RWPE2 (cell line): ENCODE data around the gene KATNB1.

Experiments
- ATAC-seq: fragments of 200-7000 bp; cut with Tn5 transposase; 3 replicates; pipeline ENCODE4 v1.9.1; 2021; ENCODE audit warnings: low read depth
- DNase-seq: peaks from one replicate; pipeline ENCODE4 v3.0.0-alpha.2; 2020; ENCODE audit warnings: low spot score
- H3K27ac ChIP-seq: fragments of 450-650 bp; 2 replicates; pipeline ENCODE4 v1.5.1; 2017; ENCODE audit warnings: mild to moderate bottlenecking; ENCODE audit not compliant: poor library complexity, severe bottlenecking
- H3K27me3 ChIP-seq: fragments of 250-450 bp; sonication (Bioruptor Pico); 2 replicates; pipeline ENCODE4 v1.5.1; 2021; ENCODE audit warnings: mild to moderate bottlenecking, moderate library complexity; ENCODE audit not compliant: insufficient read depth, poor library complexity, severe bottlenecking
- H3K36me3 ChIP-seq: fragments of 250-450 bp; sonication (Bioruptor Pico); 2 replicates; pipeline ENCODE4 v1.5.1; 2020; ENCODE audit warnings: low read depth, mild to moderate bottlenecking, moderate library complexity
- H3K4me1 ChIP-seq: fragments of 250-450 bp; sonication (Bioruptor Pico); 2 replicates; pipeline ENCODE4 v1.5.1; 2021; ENCODE audit warnings: mild to moderate bottlenecking, moderate library complexity; ENCODE audit not compliant: insufficient read depth, poor library complexity, severe bottlenecking
- H3K4me3 ChIP-seq: fragments of 250-450 bp; sonication (Bioruptor Pico); 2 replicates; pipeline ENCODE4 v1.5.1; 2021; ENCODE audit warnings: mild to moderate bottlenecking, moderate library complexity; ENCODE audit not compliant: severe bottlenecking
- H3K9me3 ChIP-seq: fragments of 250-450 bp; sonication (Bioruptor Pico); 2 replicates; pipeline ENCODE4 v1.5.1; 2021; ENCODE audit warnings: mild to moderate bottlenecking, moderate library complexity; ENCODE audit not compliant: severe bottlenecking
- TF ChIP-seq, protein P1 (sequence below): fragments of 450-650 bp; IDR thresholded peaks from one replicate; pipeline ENCODE4 v1.5.1; 2017; ENCODE audit warnings: mild to moderate bottlenecking, moderate library complexity; ENCODE audit not compliant: poor library complexity, severe bottlenecking

Gene KATNB1

DNA sequence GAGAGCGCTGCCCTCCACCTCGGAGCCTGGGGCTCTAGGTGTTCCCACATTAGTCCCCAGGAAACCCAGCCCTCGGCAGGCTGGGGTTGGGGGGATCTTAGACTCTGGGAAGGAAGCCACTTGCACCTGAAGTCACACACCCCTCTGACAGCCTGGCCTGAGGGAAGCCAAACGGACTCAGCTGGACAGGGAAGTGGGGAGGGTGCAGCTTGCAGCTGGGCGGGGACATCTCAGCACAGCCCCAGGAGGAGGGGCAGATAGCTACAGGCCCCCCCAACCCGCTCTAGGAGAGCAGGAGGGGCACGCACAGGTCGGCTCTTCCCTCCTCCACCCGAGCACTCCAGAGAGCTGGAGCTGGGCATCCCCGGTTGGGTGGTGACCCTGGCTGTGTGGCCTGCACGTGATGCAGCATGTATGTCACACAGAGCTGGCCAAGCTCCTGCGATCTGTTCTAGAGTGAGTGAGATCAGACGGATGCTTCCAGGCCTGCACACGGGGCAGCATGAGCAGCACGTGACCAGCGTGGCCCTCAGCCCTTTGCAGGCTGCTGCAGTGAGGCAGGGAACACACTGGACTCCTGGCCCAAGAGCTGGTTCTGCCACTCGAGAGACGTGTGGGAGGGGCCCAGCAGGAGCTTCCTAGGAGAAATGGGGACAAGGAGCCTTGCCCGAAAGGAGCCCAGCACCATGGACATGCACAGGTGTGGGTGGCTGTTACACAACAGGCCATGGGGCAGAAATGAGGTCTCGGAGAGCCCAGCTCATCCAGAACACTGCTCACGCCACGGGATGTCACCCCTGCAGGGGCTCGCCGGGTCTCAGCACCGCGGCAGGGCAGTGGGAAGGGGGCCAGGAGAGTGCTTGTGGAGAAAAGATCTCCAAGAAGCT lies 51.3 kb downstream of the KATNB1 start:
- H3K27me3 ChIP-seq, result no peaks in the 10 kb centered on the region
- H3K36me3 ChIP-seq, result peaks cover 89% of the 10 kb centered on the region
- 0 out of 3 replicates have a peak, but pooled peaks have one; percentile 13 for ATAC-seq
- no peak overlapping the region for H3K27ac ChIP-seq
- no peak for DNase-seq
- H3K4me1 ChIP-seq, result no peaks in the 10 kb centered on the region
- H3K9me3 ChIP-seq, result no peaks in the 10 kb centered on the region
- TF ChIP-seq, protein P1, sequence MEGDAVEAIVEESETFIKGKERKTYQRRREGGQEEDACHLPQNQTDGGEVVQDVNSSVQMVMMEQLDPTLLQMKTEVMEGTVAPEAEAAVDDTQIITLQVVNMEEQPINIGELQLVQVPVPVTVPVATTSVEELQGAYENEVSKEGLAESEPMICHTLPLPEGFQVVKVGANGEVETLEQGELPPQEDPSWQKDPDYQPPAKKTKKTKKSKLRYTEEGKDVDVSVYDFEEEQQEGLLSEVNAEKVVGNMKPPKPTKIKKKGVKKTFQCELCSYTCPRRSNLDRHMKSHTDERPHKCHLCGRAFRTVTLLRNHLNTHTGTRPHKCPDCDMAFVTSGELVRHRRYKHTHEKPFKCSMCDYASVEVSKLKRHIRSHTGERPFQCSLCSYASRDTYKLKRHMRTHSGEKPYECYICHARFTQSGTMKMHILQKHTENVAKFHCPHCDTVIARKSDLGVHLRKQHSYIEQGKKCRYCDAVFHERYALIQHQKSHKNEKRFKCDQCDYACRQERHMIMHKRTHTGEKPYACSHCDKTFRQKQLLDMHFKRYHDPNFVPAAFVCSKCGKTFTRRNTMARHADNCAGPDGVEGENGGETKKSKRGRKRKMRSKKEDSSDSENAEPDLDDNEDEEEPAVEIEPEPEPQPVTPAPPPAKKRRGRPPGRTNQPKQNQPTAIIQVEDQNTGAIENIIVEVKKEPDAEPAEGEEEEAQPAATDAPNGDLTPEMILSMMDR, result no peak
- H3K4me3 ChIP-seq, result no peak overlapping the region

DNA sequence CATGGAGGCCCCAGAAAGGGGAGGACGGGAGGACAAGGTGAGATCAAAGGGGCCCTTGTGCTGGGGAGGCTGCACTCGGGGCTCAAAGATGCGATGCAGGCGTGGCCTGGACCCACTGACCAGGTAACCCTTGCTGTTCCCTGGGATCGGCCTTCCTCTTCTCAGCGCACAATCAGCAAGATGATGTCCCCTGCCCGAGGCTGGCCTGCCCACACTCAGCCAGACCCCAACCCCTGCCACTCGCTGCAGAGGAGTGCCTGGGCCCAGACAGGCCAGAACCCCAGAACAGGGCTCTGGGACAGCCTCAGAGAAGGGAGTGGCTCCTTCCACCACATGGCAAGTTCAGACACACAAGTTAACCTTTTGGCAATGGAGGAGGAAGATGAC lies 51.9 kb downstream of the KATNB1 start:
- ATAC-seq (no peak), DNase-seq (no peak)
- Histone ChIP-seq H3K4me3 (no peak overlapping the region), H3K4me1 (no peaks in the 10 kb centered on the region), H3K36me3 (peaks cover 89% of the 10 kb centered on the region), H3K27ac (no peak overlapping the region), H3K27me3 (no peaks in the 10 kb centered on the region), H3K9me3 (no peaks in the 10 kb centered on the region)
- TF ChIP-seq, protein P1, result no peak

DNA sequence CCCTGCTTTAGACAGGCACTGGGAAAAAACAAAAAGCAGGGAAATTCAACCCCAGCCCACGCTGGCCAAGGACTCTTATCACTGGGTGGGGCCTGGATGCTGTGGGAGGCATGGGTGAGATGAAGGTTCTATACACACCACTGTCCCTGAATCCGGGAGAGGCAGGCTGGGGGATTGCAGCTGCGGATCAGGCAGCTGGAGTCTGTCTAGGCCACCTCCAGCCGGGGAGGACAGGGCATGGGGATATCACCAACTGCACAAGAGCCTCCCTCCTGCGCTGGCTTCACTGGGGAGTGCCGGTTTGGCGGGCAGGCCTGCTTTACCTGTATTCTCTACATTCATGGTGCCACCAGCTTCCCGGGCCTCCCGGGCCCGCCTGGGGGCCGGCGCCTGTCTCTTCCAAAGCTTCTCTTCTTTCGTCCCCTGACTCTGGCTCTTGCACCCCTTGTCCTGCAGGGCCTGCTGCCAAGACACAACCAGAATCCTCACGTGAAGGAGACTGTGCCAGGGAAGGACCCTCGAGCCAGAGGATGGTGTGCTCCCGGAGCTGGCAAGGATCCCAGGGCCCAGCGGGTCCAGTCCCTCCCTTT lies 52.8 kb downstream of the KATNB1 start:
- Histone ChIP-seq H3K4me3 (no peak overlapping the region), H3K4me1 (no peaks in the 10 kb centered on the region), H3K36me3 (peaks cover 90% of the 10 kb centered on the region), H3K27me3 (no peaks in the 10 kb centered on the region), H3K9me3 (no peaks in the 10 kb centered on the region), H3K27ac (no peak overlapping the region)
- DNase-seq (no peak), ATAC-seq (no peak)
- TF ChIP-seq, protein P1, result no peak

DNA sequence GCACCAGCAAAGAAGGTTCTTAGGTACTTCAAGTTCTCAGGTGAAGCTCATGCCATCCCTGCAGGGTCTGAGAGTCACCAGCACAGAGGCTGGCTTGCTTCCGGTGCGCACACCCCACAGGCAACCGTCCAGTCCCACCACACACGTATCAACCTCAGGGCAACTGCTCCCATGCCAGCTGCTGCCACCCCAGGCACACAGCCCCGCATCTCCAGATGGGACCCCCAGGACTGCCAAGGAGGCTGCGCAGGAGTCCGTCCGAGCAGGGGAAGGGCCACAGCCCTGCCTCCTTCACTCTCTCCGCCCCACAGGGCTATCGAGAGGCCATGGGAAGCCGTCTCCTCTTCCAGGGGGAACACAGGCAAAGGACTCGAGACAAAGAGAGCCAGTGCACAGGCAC lies 53.4 kb downstream of the KATNB1 start:
- Histone ChIP-seq H3K27ac (no peak overlapping the region), H3K27me3 (no peaks in the 10 kb centered on the region), H3K4me3 (no peak overlapping the region), H3K4me1 (no peaks in the 10 kb centered on the region), H3K9me3 (no peaks in the 10 kb centered on the region), H3K36me3 (peaks cover 90% of the 10 kb centered on the region)
- no peak for DNase-seq
- TF ChIP-seq, protein P1, result no peak
- ATAC-seq, result no peak
